K562 (cell line): ENCODE measurements around the gene CLK3. TPM values are rescaled to one million over a fixed set of nuclear protein-coding genes. Genes with fewer than 3 reads are reported as not detected.

Source experiments
- ATAC-seq: fragments of 200-7000 bp; cut with Tn5 transposase; 3 replicates; pipeline ENCODE4 v1.9.1; 2020; ENCODE audit warnings: moderate library complexity
- BruUV-seq: library from RNA; stranded (reverse); fragments of 400-500 nt; replicated peaks from 2 replicates; lab custom pipeline; 2021; lab: Mats Ljungman, UMichigan
- CTCF ChIA-PET: fragments of 300-600 bp; formaldehyde crosslinking; extraction: SDS; loops from one replicate; lab custom pipeline; 2021; ENCODE audit warnings: low intra/inter-chr PET ratio; lab: Yijun Ruan, JAX
- POLR2A ChIA-PET: fragments of 300-600, 350-650 bp; sonication (Branson Sonifier 250); formaldehyde crosslinking; extraction: SDS; loops from one replicate; lab custom pipeline; 2021; ENCODE audit warnings: antibody characterized with exemption, inconsistent platforms; lab: Yijun Ruan, JAX
- DNase-seq, 4 experiments: peaks; one replicate each; pipeline versions ENCODE4 v3.0.0 to v3.0.0-alpha.2; 2011 to 2018; ENCODE audit warnings: low spot score in 3 of 4, mixed read lengths in 3 of 4; ENCODE audit errors: extremely low read depth in 1 of 4
- FAIRE-seq: peaks from 2 replicates; lab custom pipeline; 2011; peaks lifted over from hg19 to GRCh38; lab: Jason Lieb, UNC
- H2AFZ ChIP-seq: 2 replicates; pipeline ENCODE4 v1.6.0; 2011; ENCODE audit warnings: low read depth, low read length, control low read depth, inconsistent platforms
- H3K27ac ChIP-seq: fragments of 200-600 bp; 3 replicates; pipeline ENCODE4 v1.8.0; 2011; ENCODE audit warnings: low read depth, mild to moderate bottlenecking, control low read depth, inconsistent platforms, low read length, moderate library complexity, mixed read lengths; ENCODE audit errors: extremely low read depth
- H3K27me3 ChIP-seq, 2 experiments: fragments of 300-600 bp in 1 of 2; 2 replicates in 1 of 2; 3 replicates in 1 of 2; pipeline versions ENCODE4 v1.6.0 to v1.8.0; 2011; ENCODE audit warnings: inconsistent platforms in 2 of 2, low read length in 2 of 2, mild to moderate bottlenecking in 1 of 2, mixed read lengths in 1 of 2, moderate library complexity in 1 of 2; ENCODE audit not compliant: control insufficient read depth in 2 of 2, insufficient read depth in 2 of 2
- H3K36me3 ChIP-seq: fragments of 300-600 bp; 3 replicates; pipeline ENCODE4 v1.8.0; 2011; ENCODE audit warnings: mild to moderate bottlenecking, low read length, inconsistent platforms; ENCODE audit not compliant: control insufficient read depth, insufficient read depth
- H3K4me1 ChIP-seq, 2 experiments: fragments of 200-600 bp in 1 of 2; replicated peaks in 1 of 2; 2 replicates in 1 of 2; 3 replicates in 1 of 2; pipeline versions ENCODE4 v1.5.1 to v1.8.0; 2011; ENCODE audit warnings: inconsistent platforms in 2 of 2, low read length in 2 of 2, mild to moderate bottlenecking in 1 of 2, mixed read lengths in 1 of 2, moderate library complexity in 1 of 2; ENCODE audit not compliant: control insufficient read depth in 2 of 2, insufficient read depth in 2 of 2
- H3K4me2 ChIP-seq: 2 replicates; pipeline ENCODE4 v1.6.1; 2011; ENCODE audit warnings: low read length, control low read depth, inconsistent platforms, mixed read lengths; ENCODE audit not compliant: insufficient read depth
- H3K4me3 ChIP-seq: fragments of 200-600 bp; sonication (generic), shearing (Covaris generic); 2 replicates; pipeline ENCODE4 v1.5.1; 2016; ENCODE audit warnings: control low read depth, inconsistent platforms
- H3K79me2 ChIP-seq: fragments of 200-600 bp; 3 replicates; pipeline ENCODE4 v1.8.0; 2011; ENCODE audit warnings: low read length, inconsistent platforms; ENCODE audit not compliant: control insufficient read depth, insufficient read depth
- H3K9ac ChIP-seq, 2 experiments: 2 replicates each; pipeline versions ENCODE4 v1.6.0 to v1.6.1; 2011; ENCODE audit warnings: low read depth in 2 of 2, low read length in 2 of 2, control low read depth in 1 of 2, inconsistent platforms in 1 of 2, mild to moderate bottlenecking in 1 of 2, mixed read lengths in 1 of 2; ENCODE audit not compliant: insufficient read depth in 1 of 2
- H3K9me1 ChIP-seq: one replicate; pipeline ENCODE4 v1.6.0; 2011; ENCODE audit warnings: inconsistent platforms, mild to moderate bottlenecking, low read length, moderate library complexity; ENCODE audit not compliant: control insufficient read depth, insufficient read depth
- H3K9me3 ChIP-seq: replicated peaks from 2 replicates; pipeline ENCODE4 v1.5.1; 2011; ENCODE audit warnings: low read depth, low read length, inconsistent platforms; ENCODE audit not compliant: control insufficient read depth, insufficient read depth
- H4K20me1 ChIP-seq: replicated peaks from 2 replicates; pipeline ENCODE4 v1.6.1; 2011; ENCODE audit warnings: low read length, inconsistent platforms, mixed read lengths; ENCODE audit not compliant: control insufficient read depth, insufficient read depth
- BRF2 ChIP-seq: IDR thresholded peaks from 3 replicates; pipeline ENCODE4 v1.6.1; 2011; ENCODE audit warnings: borderline replicate concordance, mild to moderate bottlenecking; ENCODE audit not compliant: insufficient read length, insufficient read depth
- CBFA2T3 ChIP-seq: fragments of 450-650 bp; IDR thresholded peaks from 2 replicates; pipeline ENCODE4 v1.6.1; 2017
- CBX8 ChIP-seq: fragments of 200-600 bp; sonication (generic); IDR thresholded peaks from 2 replicates; pipeline ENCODE4 v1.6.1; 2012; ENCODE audit warnings: borderline replicate concordance, mixed run types, low read depth, mild to moderate bottlenecking, moderate library complexity, mixed read lengths, low read length, control low read depth, inconsistent platforms; ENCODE audit not compliant: poor library complexity, severe bottlenecking; ENCODE audit errors: extremely low read depth
- CCNT2 ChIP-seq: IDR thresholded peaks from 2 replicates; pipeline ENCODE4 v1.6.1; 2011; ENCODE audit warnings: borderline replicate concordance, low read depth, mild to moderate bottlenecking, moderate library complexity, mixed read lengths, low read length; ENCODE audit not compliant: insufficient read length; ENCODE audit errors: extremely low read depth
- DEAF1 ChIP-seq: fragments of 450-650 bp; formaldehyde crosslinking; IDR thresholded peaks from 2 replicates; pipeline ENCODE4 v1.4.0; 2020; ENCODE audit warnings: mild to moderate bottlenecking, moderate library complexity
- HCFC1 ChIP-seq: IDR thresholded peaks from 2 replicates; pipeline ENCODE4 v1.6.1; 2012; ENCODE audit warnings: low read depth, low read length, improper control_type of control experiment
- HDAC3 ChIP-seq: fragments of 450-650 bp; IDR thresholded peaks from 2 replicates; pipeline ENCODE4 v1.6.1; 2018; ENCODE audit warnings: borderline replicate concordance, mild to moderate bottlenecking, moderate library complexity; ENCODE audit not compliant: partially characterized antibody
- HMG20A ChIP-seq: fragments of 450-650 bp; formaldehyde crosslinking; conservative IDR thresholded peaks from 2 replicates; pipeline ENCODE4 v1.4.0; 2020; ENCODE audit warnings: mild to moderate bottlenecking, mixed read lengths
- KLF6 ChIP-seq: fragments of 250-450 bp; sonication (Bioruptor Pico); IDR thresholded peaks from 2 replicates; pipeline ENCODE4 v1.4.0; 2020; ENCODE audit warnings: mild to moderate bottlenecking, moderate library complexity, borderline replicate concordance
- NFIX ChIP-seq: fragments of 250-450 bp; sonication (Bioruptor Pico); IDR thresholded peaks from 2 replicates; pipeline ENCODE4 v1.4.0; 2020; ENCODE audit warnings: low read depth, mild to moderate bottlenecking, moderate library complexity
- PKNOX1 ChIP-seq: fragments of 450-650 bp; IDR thresholded peaks from 2 replicates; pipeline ENCODE4 v1.6.1; 2016
- POLR2AphosphoS2 ChIP-seq: IDR thresholded peaks from 2 replicates; pipeline ENCODE4 v1.6.1; 2012; ENCODE audit warnings: low read length, improper control_type of control experiment
- ZBTB11 ChIP-seq, 3 experiments: fragments of 200-800 bp in 1 of 3; fragments of 250-450 bp in 1 of 3; fragments of 450-650 bp in 1 of 3; sonication (Bioruptor Pico) in 1 of 3; sonication (Bioruptor generic) in 1 of 3; formaldehyde crosslinking in 1 of 3; IDR thresholded peaks; 2 replicates each; pipeline versions ENCODE4 v1.6.1 to v1.8.0; 2016 to 2022; ENCODE audit warnings: mild to moderate bottlenecking in 2 of 3, missing genetic modification characterization in 2 of 3, missing compliant biosample characterization in 1 of 3, moderate library complexity in 1 of 3
- ZNF431 ChIP-seq: sonication (generic); formaldehyde crosslinking; IDR thresholded peaks from 2 replicates; pipeline ENCODE4 v1.8.0; 2022; ENCODE audit warnings: mild to moderate bottlenecking, missing genetic modification reagents
- WGBS: fragments of 100-300 bp; shearing (Covaris generic); methylation state at CpG from one replicate; pipeline ENCODE4 v1.1.6; 2016; ENCODE audit warnings: low coverage, mixed read lengths; ENCODE audit not compliant: insufficient coverage; ENCODE audit errors: missing lambda C conversion rate; 5-methylcytosine and 5-hydroxymethylcytosine counted together
- in situ Hi-C: fragments of 300-500 bp; cut with MboI; formaldehyde crosslinking; loops from 4 replicates; pipeline ENCODE4 v1.15.0; 2018; ENCODE audit warnings: inconsistent platforms, mixed read lengths
- intact Hi-C: fragments of 100-400 bp; cut with micrococcal nuclease; formaldehyde crosslinking; loops from 2 replicates; pipeline ENCODE4 v1.14.2; 2022
- polyA plus RNA-seq, 8 experiments: library from polyadenylated mRNA; depleted of rRNA in 4 of 8; stranded (reverse) in 5 of 8; unstranded in 3 of 8; fragments of >200 nt; fragmentation: Nextera tagmentation in 2 of 8; fragmentation: Illumina TruSeq in 1 of 8; extraction: Ambion mirVana in 2 of 8; extraction: Trizol in 1 of 8; gene quantifications; 2 replicates each; pipeline versions ENCODE4 v1.2.1 to v1.2.3, GENCODE V29; 2011 to 2014; ENCODE audit warnings: inconsistent platforms in 1 of 8, missing spikeins in 1 of 8
- total RNA-seq, 7 experiments: library from RNA; depleted of rRNA in 6 of 7; stranded (reverse); fragments of >200 nt in 6 of 7; fragmentation: Illumina TruSeq in 2 of 7; extraction: Trizol in 2 of 7; gene quantifications; 2 replicates each; pipeline versions ENCODE4 v1.2.1 to v1.2.3, GENCODE V29; 2011 to 2021; ENCODE audit warnings: low replicate concordance in 1 of 7

CLK3 gene
- total and polyA plus RNA-seq, 9 of the 15 experiments (the other 6 are each of a cell fraction or from before 2014, with no cell fraction given), result 1.2 to 95.2 (median 51.7) TPM

- Histone ChIP-seq H3K9me1 (no peaks in the 10 kb centered on the region), H3K79me2 (peaks cover 10% of the 10 kb centered on the region; the same call in 2 of the 3 replicates), H3K27ac (peak overlapping the region; percentile 63; the same call in 2 of the 3 replicates), H3K4me2 (peak overlapping the region; percentile 13), H3K4me3 (no peak overlapping the region), H3K9ac (peak overlapping the region in 1 of 2 experiments; percentile 31; a peak in 1 of 4 replicates), H4K20me1 (peaks cover 11% of the 10 kb centered on the region; the same call in 1 of the 2 replicates), H3K4me1 (peaks cover 8 to 25% of the 10 kb centered on the region in 2 experiments; a peak in 3 of 5 replicates), H3K27me3 (no peaks in the 10 kb centered on the region), H2AFZ (no peak overlapping the region), H3K36me3 (peaks cover 33% of the 10 kb centered on the region; the same call in 2 of the 3 replicates), H3K9me3 (no peaks in the 10 kb centered on the region)
- ATAC-seq (no peak), FAIRE-seq (no peak), DNase-seq (no peak)
- intact Hi-C loops, result no loop called here
- BruUV-seq, result no TSS peak
- in situ Hi-C loops, result no loop called here
- 44% methylated on average over 4 of the region's 4 CpGs for WGBS
- ChIA-PET POLR2A (interaction anchor here (0.8 to 3.4 kb wide), 3 partner anchors 11 to 253 kb away, joined by 3 to 16 read pairs (median 4); no protein-coding TSS in a partner anchor), CTCF (interaction anchor here (0.9 kb wide), 1 partner anchor 158 kb away, joined by 3 read pairs; no protein-coding TSS in a partner anchor)
- TF ChIP-seq HCFC1 (no peak), HDAC3 (no peak), CBX8 (no peak), CBFA2T3 (peak; percentile 38), HMG20A (no peak), ZBTB11 (CRISPR knock-in tag; IDR thresholded peaks at IDR 0.05) (no peak), NFIX (CRISPR knock-in tag) (no peak), KLF6 (CRISPR knock-in tag) (no peak), CCNT2 (no peak), PKNOX1 (0 out of 2 replicates have a peak, but pooled peaks have one; percentile 7), DEAF1 (CRISPR knock-in tag) (no peak), POLR2AphosphoS2 (no peak), ZNF431 (no peak), BRF2 (no peak)
These were observed 26.7 kb downstream of the CLK3 start for GRCh38 chr15:74642348-74642733.
